ENCODE results near the gene ZBP1. TPM values are rescaled to one million over a fixed set of nuclear protein-coding genes. Genes with fewer than 3 reads are reported as not detected.

Gene ZBP1
- total and polyA plus RNA-seq, 2 experiments from 2014 or later: not detected

- Histone ChIP-seq H3K4me3 (no peak overlapping the region), H3K4me1 (ENCODE audit: low read depth) (no peaks in the 10 kb centered on the region), H3K9me3 (ENCODE audit: low read depth) (no peaks in the 10 kb centered on the region), H3K27me3 (no peaks in the 10 kb centered on the region), H3K36me3 (no peaks in the 10 kb centered on the region), H3K27ac (no peak overlapping the region)
- TF ChIP-seq CTCF (IDR thresholded peaks at IDR 0.05; ENCODE audit: low read depth, low read length): no peak
- peak; percentile 44 to 54 for DNase-seq (ENCODE audit: low read depth in 1 of 2, low spot score in 1 of 2)
Observed at GRCh38 chr20:57582432-57583288, 37.6 kb downstream of the ZBP1 start.

GRCh38 chr20:57582029-57582378 is 38.2 kb downstream of the ZBP1 start:
- TF ChIP-seq CTCF (IDR thresholded peaks at IDR 0.05; ENCODE audit: low read depth, low read length): no peak
- no peaks in the 10 kb centered on the region for H3K4me1 ChIP-seq (ENCODE audit: low read depth)
- H3K36me3 ChIP-seq: no peaks in the 10 kb centered on the region
- no peak for DNase-seq (ENCODE audit: low read depth in 1 of 2, low spot score in 1 of 2)
- no peak overlapping the region for H3K27ac ChIP-seq
- H3K9me3 ChIP-seq (ENCODE audit: low read depth): no peaks in the 10 kb centered on the region
- H3K4me3 ChIP-seq: no peak overlapping the region
- no peaks in the 10 kb centered on the region for H3K27me3 ChIP-seq

GRCh38 chr20:57581202-57582028 is 38.8 kb downstream of the ZBP1 start:
- no peak overlapping the region for H3K27ac ChIP-seq
- H3K4me1 ChIP-seq (ENCODE audit: low read depth): no peaks in the 10 kb centered on the region
- H3K9me3 ChIP-seq (ENCODE audit: low read depth): no peaks in the 10 kb centered on the region
- H3K27me3 ChIP-seq: no peaks in the 10 kb centered on the region
- no peak for TF ChIP-seq CTCF (IDR thresholded peaks at IDR 0.05; ENCODE audit: low read depth, low read length)
- no peak overlapping the region for H3K4me3 ChIP-seq
- H3K36me3 ChIP-seq: no peaks in the 10 kb centered on the region
- DNase-seq (ENCODE audit: low read depth in 1 of 2, low spot score in 1 of 2): no peak

DNA sequence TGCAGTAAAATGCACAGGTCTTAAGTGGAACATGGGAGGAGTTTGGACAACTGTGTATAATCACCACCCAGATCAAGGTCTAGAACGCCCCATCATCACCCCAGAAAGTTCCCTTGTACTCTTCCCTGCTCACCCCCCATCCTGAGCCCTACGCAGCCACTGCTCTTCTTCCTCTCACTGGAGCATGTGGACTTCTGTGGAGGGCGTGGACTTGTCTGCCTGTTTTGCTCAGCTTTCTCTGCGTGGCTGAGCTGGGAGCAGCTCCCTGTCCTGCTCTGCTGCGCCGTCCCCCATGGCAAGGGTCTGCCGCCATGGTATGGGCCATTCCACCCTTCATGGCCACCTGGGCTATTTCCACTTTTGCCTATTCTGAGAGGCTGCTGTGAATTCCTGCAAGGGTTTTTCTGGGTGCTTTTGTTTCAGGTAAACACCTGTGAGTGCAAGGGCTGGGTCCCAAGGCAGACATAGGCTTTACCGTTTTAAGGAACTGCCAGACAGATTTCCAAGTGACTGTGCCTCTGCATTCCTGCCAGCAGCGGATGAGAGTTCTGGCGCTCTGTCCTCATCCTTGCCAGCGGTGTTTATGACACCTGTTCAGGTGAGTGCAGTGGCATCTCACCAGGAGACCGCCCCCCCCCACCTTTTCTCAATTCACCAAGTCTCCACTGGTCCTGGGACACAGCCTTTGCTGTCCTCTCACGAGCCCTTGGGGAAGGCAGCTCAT is 39.6 kb downstream of the ZBP1 start:
- no peak overlapping the region for H3K4me3 ChIP-seq
- H3K27ac ChIP-seq: no peak overlapping the region
- no peaks in the 10 kb centered on the region for H3K4me1 ChIP-seq (ENCODE audit: low read depth)
- no peaks in the 10 kb centered on the region for H3K27me3 ChIP-seq
- H3K36me3 ChIP-seq: no peaks in the 10 kb centered on the region
- DNase-seq (ENCODE audit: low read depth in 1 of 2, low spot score in 1 of 2): no peak
- no peaks in the 10 kb centered on the region for H3K9me3 ChIP-seq (ENCODE audit: low read depth)
- TF ChIP-seq CTCF (IDR thresholded peaks at IDR 0.05; ENCODE audit: low read depth, low read length): no peak

- no peaks in the 10 kb centered on the region for H3K36me3 ChIP-seq
- H3K4me1 ChIP-seq (ENCODE audit: low read depth): no peaks in the 10 kb centered on the region
- DNase-seq (ENCODE audit: low read depth in 1 of 2, low spot score in 1 of 2): no peak
- no peaks in the 10 kb centered on the region for H3K27me3 ChIP-seq
- no peak overlapping the region for H3K27ac ChIP-seq
- H3K9me3 ChIP-seq (ENCODE audit: low read depth): no peaks in the 10 kb centered on the region
- no peak overlapping the region for H3K4me3 ChIP-seq
- TF ChIP-seq CTCF (IDR thresholded peaks at IDR 0.05; ENCODE audit: low read depth, low read length): no peak
Observed at GRCh38 chr20:57579898-57580447, 40.3 kb downstream of the ZBP1 start.

Data from cardiac muscle cell (in vitro differentiated cells and primary cell).